COLO668 (cell line): ENCODE results near the gene PLA2G4B.
"Not testable (repeated sequence)": the region's sequence is repeated elsewhere in the genome, so short reads cannot be mapped to it uniquely, and the experiment has no call there.

Experiments used
- DNase-seq: peaks from one replicate; lab custom pipeline; 2025; ENCODE audit not compliant: unreplicated experiment; lab: John Stamatoyannopoulos, UW

Gene PLA2G4B

DNA sequence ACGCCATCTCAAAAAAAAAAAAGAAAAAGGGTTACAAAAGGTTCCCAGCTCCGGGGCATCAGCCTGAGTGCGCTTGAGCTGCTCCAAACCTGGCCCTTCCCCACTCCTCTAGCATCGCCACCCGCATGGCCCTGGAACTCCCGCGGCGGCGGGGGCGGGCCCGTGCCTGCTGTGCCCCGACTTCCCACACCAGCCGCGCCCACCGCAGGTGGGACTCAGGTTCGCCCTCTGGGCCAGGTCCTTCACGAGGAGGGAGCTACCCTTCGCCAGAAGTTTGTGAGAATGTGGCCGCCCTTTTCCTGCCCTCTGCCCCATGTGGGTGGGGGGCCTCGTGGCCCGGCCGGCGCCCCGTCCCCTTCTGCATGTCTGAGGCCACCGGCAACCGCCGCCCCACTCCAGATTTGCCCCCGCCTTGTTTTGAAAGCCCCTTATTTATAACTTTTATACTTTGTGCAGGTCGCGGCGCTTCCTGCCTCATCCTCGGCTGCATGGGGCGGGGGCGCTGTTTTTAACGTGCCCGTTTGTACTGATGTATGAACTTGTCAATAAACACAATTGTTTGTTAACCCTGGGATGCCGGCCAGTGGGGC is 11.3 kb upstream of the PLA2G4B start:
- DNase-seq = peak; percentile 18

- peak; percentile 93 for DNase-seq
Observed at GRCh38 chr15:41827880-41828806, 10.5 kb upstream of the PLA2G4B start, which contains the start of gene JMJD7. JMJD7 (plus strand) TSS chr15:41828092; CDS start chr15:41828125, 33 bp downstream.

GRCh38 chr15:41828807-41829141 is 9.9 kb upstream of the PLA2G4B start:
- DNase-seq = no peak

- DNase-seq = no peak
Observed at GRCh38 chr15:41829959-41830646, 8.5 kb upstream of the PLA2G4B start.

DNA sequence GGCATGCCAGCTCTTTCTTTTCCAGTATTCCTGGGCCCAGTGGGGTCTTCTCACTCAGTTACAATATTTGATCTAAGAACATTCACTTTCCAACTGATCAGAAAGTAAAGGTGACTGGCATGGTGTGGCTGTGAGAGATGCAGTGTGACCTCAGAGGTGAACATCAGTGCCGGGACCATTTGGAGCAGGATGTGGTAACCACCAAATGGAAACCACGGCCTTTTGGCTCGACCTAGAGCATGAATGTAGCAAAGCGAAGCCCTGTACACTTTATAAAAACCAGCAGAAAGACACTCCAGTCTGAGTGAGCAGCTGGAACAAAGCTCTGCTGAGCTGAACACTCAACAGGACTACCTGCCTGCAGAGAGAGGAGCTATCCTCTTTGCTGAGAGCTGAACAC is 7.4 kb upstream of the PLA2G4B start:
- not testable (repeated sequence) for DNase-seq

- DNase-seq = no peak
Observed at GRCh38 chr15:41832208-41832607, 6.4 kb upstream of the PLA2G4B start.

- DNase-seq = peak; percentile 77
Observed at GRCh38 chr15:41832875-41833274, 5.8 kb upstream of the PLA2G4B start.

DNA sequence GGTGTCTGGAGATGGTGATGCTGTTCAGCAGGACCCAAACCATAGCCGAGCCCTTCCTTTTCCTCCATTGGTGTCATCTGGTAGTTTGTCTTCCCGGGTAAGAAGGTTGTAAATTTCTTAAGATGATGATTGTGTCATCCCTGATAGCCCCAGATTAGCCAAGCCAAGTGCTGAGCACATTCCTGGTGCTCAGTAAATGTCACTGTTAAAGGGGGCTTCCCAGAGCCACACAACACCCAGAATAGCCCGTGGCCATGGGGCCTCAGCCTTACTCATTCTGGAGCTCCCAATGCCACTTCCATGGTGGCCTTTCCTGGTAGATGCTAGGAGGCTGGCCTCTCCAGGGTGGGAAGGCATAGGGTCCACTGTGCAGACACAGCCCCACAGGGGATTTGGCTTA is 4.6 kb upstream of the PLA2G4B start:
- no peak for DNase-seq

DNA sequence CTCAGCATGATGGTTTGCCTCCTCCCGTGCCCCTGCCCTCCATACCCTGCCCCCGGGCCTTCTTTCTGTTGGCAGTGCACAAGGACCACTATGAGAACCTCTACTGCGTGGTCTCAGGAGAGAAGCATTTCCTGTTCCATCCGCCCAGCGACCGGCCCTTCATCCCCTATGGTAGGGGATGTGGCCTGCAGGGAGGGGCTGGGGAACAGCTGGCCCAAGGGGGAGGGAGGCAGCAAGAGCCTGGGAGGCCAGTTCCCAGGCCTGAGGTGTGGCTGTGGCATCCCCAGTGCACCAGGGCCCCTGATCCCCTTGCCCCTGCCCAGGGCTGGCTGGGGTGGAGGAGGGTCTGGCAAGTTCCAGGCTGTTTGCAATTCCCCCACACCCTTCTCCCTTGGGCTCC is 2.6 kb upstream of the PLA2G4B start:
- no peak for DNase-seq

DNA sequence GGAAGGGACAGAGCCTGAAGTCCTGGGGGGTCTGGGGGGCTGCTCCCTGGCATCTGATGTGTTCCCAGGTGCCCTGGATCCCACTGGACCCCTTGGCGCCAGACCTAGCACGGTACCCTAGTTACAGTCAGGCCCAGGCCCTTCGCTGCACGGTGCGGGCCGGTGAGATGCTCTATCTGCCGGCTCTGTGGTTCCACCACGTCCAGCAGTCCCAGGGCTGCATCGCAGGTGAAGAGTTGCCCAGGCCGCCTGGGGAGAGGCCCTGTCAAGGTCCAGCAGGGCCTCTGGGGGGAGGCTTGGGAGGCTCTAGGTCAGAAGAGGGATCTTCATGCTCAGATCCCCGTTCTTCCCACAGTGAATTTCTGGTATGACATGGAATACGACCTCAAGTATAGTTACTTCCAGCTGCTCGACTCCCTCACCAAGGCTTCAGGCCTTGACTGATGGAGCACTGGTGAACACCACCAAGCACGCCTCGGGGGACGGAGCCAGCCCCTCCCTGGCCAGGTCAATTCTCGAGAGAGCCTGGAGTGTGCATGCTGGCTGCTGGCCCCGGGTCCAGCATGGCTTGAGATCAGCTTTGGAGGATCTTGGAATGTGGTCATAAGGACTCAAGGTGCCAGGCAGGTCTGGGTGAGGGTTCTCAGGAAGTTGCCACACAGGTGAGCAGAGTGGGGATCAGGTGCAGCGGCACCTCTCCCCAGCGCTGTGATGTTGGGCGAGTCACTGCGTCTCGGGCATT is 1.8 kb upstream of the PLA2G4B start:
- DNase-seq = no peak

GRCh38 chr15:41839781-41840491 is 1.3 kb downstream of the PLA2G4B start:
- no peak for DNase-seq

DNA sequence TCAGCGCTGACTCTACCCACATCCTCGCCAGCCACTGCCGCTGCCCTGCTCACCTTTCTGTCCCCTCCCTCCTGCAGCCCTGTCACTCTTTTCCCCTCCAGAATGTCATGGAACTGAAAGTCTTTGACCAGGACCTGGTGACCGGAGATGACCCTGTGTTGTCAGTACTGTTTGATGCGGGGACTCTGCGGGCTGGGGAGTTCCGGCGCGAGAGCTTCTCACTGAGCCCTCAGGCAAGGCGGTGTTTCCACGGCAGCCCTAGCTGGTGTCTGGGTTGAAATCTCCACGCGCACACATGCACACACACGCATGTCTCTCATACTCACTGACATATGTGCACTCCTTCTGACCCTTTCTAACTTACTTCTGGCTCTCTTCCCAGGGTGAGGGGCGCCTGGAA is 2.0 kb downstream of the PLA2G4B start:
- no peak for DNase-seq

DNA sequence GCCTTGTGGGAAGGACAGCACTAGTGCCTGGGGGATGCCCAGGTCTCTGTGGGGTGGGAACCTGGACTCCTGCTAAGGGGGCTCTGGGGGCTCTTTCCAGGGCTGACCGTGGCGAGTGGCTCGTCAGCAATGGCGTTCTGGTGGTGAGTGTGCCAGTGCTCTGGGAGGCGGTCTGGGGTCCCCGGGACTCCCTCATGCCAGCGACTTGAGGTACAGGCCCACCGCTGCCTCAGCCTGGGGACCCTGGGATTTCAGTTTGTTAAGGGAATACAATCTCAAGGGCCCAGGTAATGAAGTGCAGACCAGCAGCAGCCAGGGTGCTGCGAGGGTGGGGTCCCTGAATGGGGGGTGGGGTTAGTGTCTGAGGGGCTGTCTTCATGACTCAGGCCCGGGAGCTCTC is 2.5 kb downstream of the PLA2G4B start:
- DNase-seq = no peak

DNA sequence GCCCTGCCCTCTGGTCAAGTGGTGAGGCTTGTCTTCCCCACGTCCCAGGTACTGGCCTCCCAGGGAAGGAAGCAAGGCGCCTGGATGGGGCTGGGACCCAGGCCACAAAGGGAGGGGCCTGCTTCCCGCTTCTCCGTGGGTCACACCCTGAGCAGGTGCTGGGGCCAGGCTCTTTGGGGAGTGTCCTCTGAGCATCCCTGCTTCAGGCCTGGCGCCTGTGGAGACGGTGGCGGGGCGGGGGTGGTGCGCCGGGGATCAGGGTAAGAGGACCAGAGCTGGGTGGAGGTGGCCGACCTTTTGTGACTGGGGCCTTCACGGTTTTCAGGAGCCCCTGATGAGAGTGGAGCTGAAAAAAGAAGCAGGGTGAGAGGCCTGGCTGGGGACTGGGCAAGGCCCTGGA is 3.6 kb downstream of the PLA2G4B start:
- peak; percentile 41 for DNase-seq

DNA sequence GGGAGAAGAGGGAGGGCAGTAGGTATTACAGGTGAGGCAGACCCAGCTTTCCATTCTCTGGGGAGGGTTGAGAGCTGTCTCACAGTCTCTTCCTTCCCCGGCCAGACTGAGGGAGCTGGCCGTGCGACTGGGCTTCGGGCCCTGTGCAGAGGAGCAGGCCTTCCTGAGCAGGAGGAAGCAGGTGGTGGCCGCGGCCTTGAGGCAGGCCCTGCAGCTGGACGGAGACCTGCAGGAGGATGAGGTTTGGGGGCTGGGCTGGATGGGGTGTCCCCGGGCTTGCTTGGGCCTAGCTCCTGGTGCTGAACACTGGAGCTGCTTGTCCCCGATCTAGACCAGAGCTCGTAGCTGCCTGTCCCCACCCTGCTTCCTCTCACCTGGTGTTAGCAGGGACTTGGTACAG is 4.9 kb downstream of the PLA2G4B start:
- no peak for DNase-seq

DNA sequence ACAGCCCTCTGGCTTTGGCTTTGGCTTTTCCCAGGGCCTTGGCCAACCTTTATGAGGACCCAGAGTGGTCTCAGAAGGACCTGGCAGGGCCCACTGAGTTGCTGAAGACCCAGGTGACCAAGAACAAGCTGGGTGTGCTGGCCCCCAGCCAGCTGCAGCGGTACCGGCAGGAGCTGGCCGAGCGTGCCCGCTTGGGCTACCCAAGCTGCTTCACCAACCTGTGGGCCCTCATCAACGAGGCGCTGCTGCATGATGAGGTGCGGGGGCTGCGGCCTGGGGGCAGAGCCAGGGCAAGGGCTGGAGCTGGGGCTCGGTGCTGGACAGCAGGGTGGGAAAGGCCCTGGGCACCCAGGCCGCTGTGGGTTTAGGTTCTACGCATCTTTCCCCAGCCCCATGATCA is 6.2 kb downstream of the PLA2G4B start:
- DNase-seq = no peak

DNA sequence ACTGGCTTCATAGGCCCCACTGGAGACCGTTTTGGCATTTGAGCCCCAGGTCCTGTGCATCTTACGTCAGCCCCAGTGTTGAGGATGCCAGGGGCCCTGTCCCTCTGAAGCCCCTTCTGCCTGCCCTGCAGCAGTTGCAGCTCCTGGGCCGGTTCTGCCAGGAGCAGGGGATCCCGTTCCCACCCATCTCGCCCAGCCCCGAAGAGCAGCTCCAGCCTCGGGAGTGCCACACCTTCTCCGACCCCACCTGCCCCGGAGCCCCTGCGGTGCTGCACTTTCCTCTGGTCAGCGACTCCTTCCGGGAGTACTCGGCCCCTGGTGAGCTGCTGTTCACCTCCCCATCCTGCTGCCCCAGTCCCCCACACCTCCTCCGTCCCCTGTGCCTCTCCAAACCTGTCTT is 8.6 kb downstream of the PLA2G4B start:
- no peak for DNase-seq

DNA sequence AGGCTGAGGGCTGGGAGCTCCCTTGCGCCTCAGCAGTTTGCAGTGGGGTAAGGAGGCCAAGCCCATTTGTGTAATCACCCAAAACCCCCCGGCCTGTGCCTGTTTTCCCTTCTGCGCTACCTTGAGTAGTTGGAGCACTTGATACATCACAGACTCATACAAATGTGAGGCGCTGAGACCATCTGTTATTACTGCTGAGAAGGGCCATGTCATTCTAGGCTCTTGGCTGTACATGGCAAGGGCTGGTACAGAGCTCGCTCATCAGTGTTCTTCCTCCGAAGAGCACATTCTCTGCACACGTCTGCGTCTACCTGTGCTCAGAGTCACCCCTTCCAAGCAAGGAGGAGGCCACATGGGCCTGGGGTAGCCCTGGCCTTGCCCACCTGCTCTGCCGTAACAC is 9.3 kb downstream of the PLA2G4B start:
- DNase-seq = no peak

DNA sequence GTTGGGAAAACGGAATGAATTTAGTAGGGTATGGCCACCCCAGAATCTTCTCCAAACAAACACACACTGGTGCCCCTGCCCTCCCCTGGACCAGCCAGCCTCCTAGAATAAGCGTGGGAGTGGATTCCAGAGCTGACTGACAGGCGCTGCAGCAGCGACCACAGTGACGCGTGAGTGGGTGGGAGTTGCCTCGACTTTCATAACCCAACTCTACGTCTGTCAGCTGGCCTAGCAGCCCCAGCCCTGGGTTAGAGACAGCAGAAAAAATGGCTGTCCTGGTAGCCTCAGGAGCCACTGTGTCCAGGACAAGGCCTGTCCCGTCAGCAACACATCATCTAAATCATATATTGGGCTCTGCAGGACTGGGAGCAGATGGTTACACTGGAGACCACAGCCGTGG is 10.0 kb downstream of the PLA2G4B start:
- no peak for DNase-seq

- DNase-seq = no peak
Observed at GRCh38 chr15:41849204-41849603, 10.6 kb downstream of the PLA2G4B start.

GRCh38 chr15:41849861-41850260 is 11.2 kb downstream of the PLA2G4B start:
- no peak for DNase-seq
